Mesenchymal stem cell (in vitro differentiated cells and primary cell): Measurements from ENCODE around the gene RREB1.

Experiments
- DNase-seq: peaks from one replicate; pipeline ENCODE4 v3.0.0-alpha.2; 2013
- H2AFZ ChIP-seq: one replicate; pipeline ENCODE4 v1.6.1; 2013; ENCODE audit warnings: low read depth, mild to moderate bottlenecking, control low read depth, inconsistent platforms, low read length, moderate library complexity
- H2AK5ac ChIP-seq: 2 replicates; pipeline ENCODE4 v1.6.1; 2013; ENCODE audit warnings: low read length, moderate library complexity, mild to moderate bottlenecking, inconsistent platforms; ENCODE audit not compliant: severe bottlenecking
- H2BK120ac ChIP-seq: one replicate; pipeline ENCODE4 v1.6.1; 2013; ENCODE audit warnings: low read depth, mild to moderate bottlenecking, inconsistent platforms, low read length, moderate library complexity
- H2BK12ac ChIP-seq, 2 experiments: one replicate each; pipeline ENCODE4 v1.6.1; 2013; ENCODE audit warnings: inconsistent platforms in 2 of 2, low read length in 2 of 2, mild to moderate bottlenecking in 2 of 2, moderate library complexity in 2 of 2, control low read depth in 1 of 2
- H2BK15ac ChIP-seq: one replicate; pipeline ENCODE4 v1.6.1; 2013; ENCODE audit warnings: mild to moderate bottlenecking, low read depth, inconsistent platforms; ENCODE audit not compliant: poor library complexity, severe bottlenecking
- H2BK5ac ChIP-seq: 2 replicates; pipeline ENCODE4 v1.6.1; 2013; ENCODE audit warnings: low read depth, mild to moderate bottlenecking, low read length, control low read depth, inconsistent platforms; ENCODE audit not compliant: poor library complexity, severe bottlenecking
- H3K14ac ChIP-seq, 2 experiments: one replicate each; pipeline ENCODE4 v1.6.1; 2013; ENCODE audit warnings: inconsistent platforms in 2 of 2, low read length in 2 of 2, control low read depth in 1 of 2, mild to moderate bottlenecking in 1 of 2, moderate library complexity in 1 of 2
- H3K18ac ChIP-seq, 2 experiments: one replicate each; pipeline ENCODE4 v1.6.1; 2013; ENCODE audit warnings: inconsistent platforms in 2 of 2, low read length in 2 of 2, control low read depth in 1 of 2, low read depth in 1 of 2, mild to moderate bottlenecking in 1 of 2
- H3K23ac ChIP-seq, 2 experiments: one replicate each; pipeline ENCODE4 v1.6.1; 2013; ENCODE audit warnings: inconsistent platforms in 2 of 2, low read length in 2 of 2, mild to moderate bottlenecking in 2 of 2, moderate library complexity in 2 of 2, control low read depth in 1 of 2
- H3K27ac ChIP-seq: 2 replicates; pipeline ENCODE4 v1.5.1; 2013; ENCODE audit warnings: mild to moderate bottlenecking, moderate library complexity, low read length, control low read depth, inconsistent platforms; ENCODE audit not compliant: poor library complexity, severe bottlenecking
- H3K27me3 ChIP-seq, 2 experiments: 2 replicates each; pipeline versions ENCODE4 v1.6.1 to v1.7.0; 2013; ENCODE audit warnings: low read length in 2 of 2, mild to moderate bottlenecking in 2 of 2, moderate library complexity in 2 of 2, control low read depth in 1 of 2, inconsistent platforms in 1 of 2; ENCODE audit not compliant: control insufficient read depth in 1 of 2, insufficient read depth in 1 of 2
- H3K36me3 ChIP-seq, 2 experiments: 2 replicates each; pipeline versions ENCODE4 v1.6.1 to v1.7.0; 2013; ENCODE audit warnings: low read length in 2 of 2, control low read depth in 1 of 2, inconsistent platforms in 1 of 2, low read depth in 1 of 2, mild to moderate bottlenecking in 1 of 2; ENCODE audit not compliant: insufficient read depth in 2 of 2, control insufficient read depth in 1 of 2
- H3K4ac ChIP-seq, 2 experiments: one replicate each; pipeline ENCODE4 v1.6.1; 2013; ENCODE audit warnings: inconsistent platforms in 2 of 2, low read length in 2 of 2, mild to moderate bottlenecking in 2 of 2, moderate library complexity in 2 of 2, control low read depth in 1 of 2, low read depth in 1 of 2
- H3K4me1 ChIP-seq: 2 replicates; pipeline ENCODE4 v1.6.1; 2013; ENCODE audit warnings: low read depth, low read length, control low read depth; ENCODE audit not compliant: control insufficient read depth, insufficient read depth
- H3K4me2 ChIP-seq: 2 replicates; pipeline ENCODE4 v1.6.1; 2013; ENCODE audit warnings: low read length, mild to moderate bottlenecking, inconsistent platforms; ENCODE audit not compliant: poor library complexity, severe bottlenecking
- H3K4me3 ChIP-seq, 2 experiments: 2 replicates each; pipeline versions ENCODE4 v1.5.1 to v1.7.0; 2013; ENCODE audit warnings: low read length in 2 of 2, mild to moderate bottlenecking in 2 of 2, control low read depth in 1 of 2, low read depth in 1 of 2; ENCODE audit not compliant: insufficient read depth in 1 of 2
- H3K79me1 ChIP-seq: replicated peaks from 2 replicates; pipeline ENCODE4 v1.6.1; 2013; ENCODE audit warnings: mild to moderate bottlenecking, control low read depth, low read length, inconsistent platforms; ENCODE audit not compliant: poor library complexity, severe bottlenecking
- H3K9ac ChIP-seq: 2 replicates; pipeline ENCODE4 v1.7.0; 2013; ENCODE audit warnings: mild to moderate bottlenecking, low read length, moderate library complexity
- H3K9me3 ChIP-seq: 2 replicates; pipeline ENCODE4 v1.7.0; 2013; ENCODE audit warnings: mild to moderate bottlenecking, low read length; ENCODE audit not compliant: control insufficient read depth
- H4K8ac ChIP-seq: one replicate; pipeline ENCODE4 v1.6.1; 2013; ENCODE audit warnings: inconsistent platforms, mild to moderate bottlenecking, low read length, moderate library complexity
- H4K91ac ChIP-seq: one replicate; pipeline ENCODE4 v1.6.1; 2013; ENCODE audit warnings: mild to moderate bottlenecking, low read length, inconsistent platforms
- WGBS: methylation state at CpG from one replicate; pipeline ENCODE4 v1.1.7; 2013; ENCODE audit warnings: mixed read lengths; 5-methylcytosine and 5-hydroxymethylcytosine counted together

The RREB1 gene

DNA sequence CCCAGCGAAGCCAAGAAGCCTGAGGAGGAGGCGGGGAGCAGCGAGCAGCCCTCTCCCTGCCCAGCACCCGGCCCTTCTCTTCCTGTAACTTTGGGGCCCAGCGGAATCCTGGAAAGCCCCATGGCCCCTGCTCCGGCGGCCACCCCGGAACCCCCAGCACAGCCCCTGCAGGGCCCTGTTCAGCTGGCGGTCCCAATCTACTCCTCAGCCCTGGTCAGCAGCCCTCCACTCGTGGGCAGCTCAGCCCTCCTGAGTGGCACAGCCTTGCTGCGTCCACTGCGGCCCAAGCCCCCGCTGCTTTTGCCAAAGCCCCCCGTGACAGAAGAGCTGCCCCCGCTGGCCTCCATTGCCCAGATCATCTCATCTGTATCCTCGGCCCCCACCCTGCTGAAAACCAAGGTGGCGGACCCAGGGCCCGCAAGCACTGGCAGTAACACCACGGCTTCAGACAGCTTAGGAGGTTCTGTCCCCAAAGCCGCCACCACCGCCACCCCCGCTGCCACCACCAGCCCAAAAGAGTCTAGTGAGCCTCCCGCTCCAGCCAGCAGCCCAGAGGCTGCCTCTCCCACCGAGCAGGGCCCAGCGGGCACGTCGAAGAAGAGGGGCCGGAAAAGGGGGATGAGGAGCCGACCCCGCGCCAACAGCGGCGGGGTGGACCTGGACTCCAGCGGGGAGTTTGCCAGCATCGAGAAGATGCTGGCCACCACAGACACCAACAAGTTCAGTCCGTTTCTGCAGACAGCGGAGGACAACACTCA lies 123.4 kb downstream of the RREB1 start:
- H3K23ac ChIP-seq: no peak overlapping the region
- H3K18ac ChIP-seq: no peak overlapping the region
- no peak for DNase-seq
- H2BK12ac ChIP-seq: peak overlapping the region in 1 of 2 experiments; percentile 30
- no peak overlapping the region for H4K8ac ChIP-seq
- no peak overlapping the region for H4K91ac ChIP-seq
- H3K4me1 ChIP-seq: peaks cover 1% of the 10 kb centered on the region
- H2BK120ac ChIP-seq: no peak overlapping the region
- no peak overlapping the region for H3K4me3 ChIP-seq
- H3K9ac ChIP-seq: no peak overlapping the region
- no peak overlapping the region for H3K14ac ChIP-seq
- peak overlapping the region; percentile 12 for H2BK15ac ChIP-seq
- H2BK5ac ChIP-seq: no peak overlapping the region
- H3K79me1 ChIP-seq: peaks cover 57% of the 10 kb centered on the region
- no peak overlapping the region for H3K27ac ChIP-seq
- no peaks in the 10 kb centered on the region for H3K9me3 ChIP-seq
- no peak overlapping the region for H3K4ac ChIP-seq
- H3K4me2 ChIP-seq: no peak overlapping the region
- H3K36me3 ChIP-seq: peaks cover 58 to 91% of the 10 kb centered on the region in 2 experiments
- 97% methylated on average over 35 of the region's 37 CpGs for WGBS
- no peak overlapping the region for H2AK5ac ChIP-seq
- H3K27me3 ChIP-seq: no peaks in the 10 kb centered on the region
- no peak overlapping the region for H2AFZ ChIP-seq

DNA sequence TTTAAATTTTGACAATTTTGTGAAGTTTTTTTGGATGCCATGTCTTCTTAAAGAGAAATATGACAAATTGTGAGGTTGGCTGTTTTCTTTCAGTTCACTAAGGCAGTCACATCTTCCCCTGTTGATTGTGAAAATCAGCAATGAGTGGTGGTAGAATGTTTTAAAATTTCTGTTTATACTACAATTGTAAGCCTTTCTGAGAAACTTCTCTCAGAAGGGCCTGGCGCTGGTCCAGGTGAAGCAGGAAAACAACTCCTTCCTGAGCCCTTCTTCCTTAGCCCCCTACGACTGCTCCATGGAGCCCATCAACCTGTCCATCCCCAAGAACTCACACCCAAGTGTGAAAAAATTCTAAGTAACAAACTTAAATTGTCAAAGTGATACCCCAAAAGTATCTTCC lies 124.6 kb downstream of the RREB1 start:
- Histone ChIP-seq H3K23ac (no peak overlapping the region), H2BK5ac (no peak overlapping the region), H3K4me2 (no peak overlapping the region), H3K14ac (no peak overlapping the region), H3K79me1 (peaks cover 55% of the 10 kb centered on the region), H2AK5ac (no peak overlapping the region), H2BK120ac (no peak overlapping the region), H2BK12ac (no peak overlapping the region), H3K4me3 (no peak overlapping the region), H2AFZ (no peak overlapping the region), H3K9me3 (no peaks in the 10 kb centered on the region), H3K18ac (no peak overlapping the region), H4K91ac (no peak overlapping the region), H3K4ac (no peak overlapping the region), H2BK15ac (no peak overlapping the region), H3K36me3 (peaks cover 52 to 85% of the 10 kb centered on the region in 2 experiments), H3K9ac (no peak overlapping the region), H3K4me1 (peaks cover 1% of the 10 kb centered on the region), H4K8ac (no peak overlapping the region), H3K27ac (no peak overlapping the region), H3K27me3 (no peaks in the 10 kb centered on the region)
- no peak for DNase-seq
- 90% methylated on average over 2 of the region's 2 CpGs for WGBS

DNA sequence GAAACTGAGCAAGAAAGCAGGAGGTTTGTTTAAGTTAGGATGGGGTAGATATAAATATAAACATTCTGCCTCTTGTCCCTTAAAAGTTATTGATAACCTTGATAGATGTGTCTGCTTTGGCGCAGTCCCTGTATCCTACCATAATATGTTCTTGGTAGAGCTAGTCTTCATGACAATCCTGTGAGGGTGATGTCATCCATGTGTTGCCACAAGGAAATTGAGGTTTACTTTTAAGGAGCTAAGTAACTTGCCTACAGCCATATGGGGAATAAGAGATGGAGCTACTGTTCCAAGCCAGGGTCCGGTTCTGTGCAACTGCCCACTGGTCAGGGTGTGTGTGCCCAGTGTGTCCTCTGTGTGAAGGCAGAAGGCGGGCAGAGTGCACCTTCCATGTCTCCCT lies 126.8 kb downstream of the RREB1 start:
- Histone ChIP-seq H2BK120ac (no peak overlapping the region), H3K4me1 (peaks cover 5% of the 10 kb centered on the region), H2BK12ac (no peak overlapping the region), H2AK5ac (no peak overlapping the region), H4K91ac (peak overlapping the region; percentile 27), H4K8ac (no peak overlapping the region), H3K23ac (no peak overlapping the region), H3K14ac (no peak overlapping the region), H3K4me3 (no peak overlapping the region), H3K9me3 (no peaks in the 10 kb centered on the region), H3K36me3 (peaks cover 48 to 71% of the 10 kb centered on the region in 2 experiments), H3K9ac (no peak overlapping the region), H3K27me3 (no peaks in the 10 kb centered on the region), H3K18ac (no peak overlapping the region), H2BK5ac (no peak overlapping the region), H3K27ac (no peak overlapping the region), H3K4me2 (no peak overlapping the region), H2AFZ (no peak overlapping the region), H2BK15ac (no peak overlapping the region), H3K4ac (no peak overlapping the region), H3K79me1 (peaks cover 57% of the 10 kb centered on the region)
- no peak for DNase-seq
- 100% methylated on average over 3 of the region's 3 CpGs for WGBS

DNA sequence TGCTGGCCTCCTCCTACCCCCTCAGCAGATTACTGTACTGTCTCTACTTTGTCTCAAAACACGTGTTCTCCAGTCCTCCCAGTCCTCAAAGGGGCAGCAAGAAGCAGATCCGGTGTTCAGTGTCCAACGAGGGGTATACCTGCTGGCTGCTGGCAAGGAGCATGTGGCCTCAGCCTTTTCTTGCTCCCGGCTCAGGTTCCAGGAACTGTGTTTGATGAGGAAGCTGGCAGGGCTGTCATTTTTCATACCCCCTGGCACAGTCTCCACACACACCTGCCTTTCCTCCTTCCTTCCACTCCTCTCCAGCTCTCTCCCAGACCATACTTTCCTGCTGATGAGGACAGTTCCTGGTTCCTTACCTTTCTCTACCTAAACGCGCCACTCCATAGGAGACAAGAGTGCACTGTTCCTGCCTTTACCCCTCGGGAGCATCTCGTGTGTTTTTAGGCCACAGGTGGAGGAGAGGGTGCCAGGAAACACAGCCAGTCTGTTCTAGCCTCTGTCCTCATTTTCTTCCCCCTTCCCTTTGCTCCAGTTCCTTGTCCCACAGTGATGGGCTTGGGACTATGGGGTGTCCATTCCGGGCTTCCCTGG lies 128.0 kb downstream of the RREB1 start:
- no peak overlapping the region for H3K9ac ChIP-seq
- H2AK5ac ChIP-seq: no peak overlapping the region
- no peak overlapping the region for H4K91ac ChIP-seq
- no peak overlapping the region for H3K14ac ChIP-seq
- no peak overlapping the region for H2BK12ac ChIP-seq
- H4K8ac ChIP-seq: no peak overlapping the region
- H3K4me3 ChIP-seq: no peak overlapping the region
- 100% methylated on average over 8 of the region's 9 CpGs for WGBS
- H2AFZ ChIP-seq: no peak overlapping the region
- DNase-seq: no peak
- no peak overlapping the region for H3K4ac ChIP-seq
- no peak overlapping the region for H2BK5ac ChIP-seq
- peaks cover 53% of the 10 kb centered on the region for H3K79me1 ChIP-seq
- no peak overlapping the region for H3K4me2 ChIP-seq
- H3K36me3 ChIP-seq: peaks cover 43 to 71% of the 10 kb centered on the region in 2 experiments
- no peak overlapping the region for H3K27ac ChIP-seq
- peaks cover 5% of the 10 kb centered on the region for H3K4me1 ChIP-seq
- no peaks in the 10 kb centered on the region for H3K27me3 ChIP-seq
- no peak overlapping the region for H2BK15ac ChIP-seq
- no peaks in the 10 kb centered on the region for H3K9me3 ChIP-seq
- no peak overlapping the region for H3K18ac ChIP-seq
- no peak overlapping the region for H2BK120ac ChIP-seq
- H3K23ac ChIP-seq: no peak overlapping the region
